GM18861 (cell line): ENCODE measurements around the gene CDKAL1.

Experiments
- ATAC-seq: cut with Tn5 transposase; IDR thresholded peaks from one replicate; pipeline ENCODE4 v1.9.1; 2021; ENCODE audit not compliant: unreplicated experiment

CDKAL1 gene

GRCh38 chr6:21128601-21129000 lies 594.3 kb downstream of the CDKAL1 start:
- no peak for ATAC-seq

GRCh38 chr6:21131406-21131805 lies 597.1 kb downstream of the CDKAL1 start:
- ATAC-seq, result no peak

GRCh38 chr6:21132446-21132845 lies 598.2 kb downstream of the CDKAL1 start:
- no peak for ATAC-seq

GRCh38 chr6:21132856-21133838 lies 598.9 kb downstream of the CDKAL1 start:
- ATAC-seq, result no peak

GRCh38 chr6:21133901-21134300 lies 599.6 kb downstream of the CDKAL1 start:
- no peak for ATAC-seq

- no peak for ATAC-seq
These were observed 600.1 kb downstream of the CDKAL1 start for GRCh38 chr6:21134356-21134755.

GRCh38 chr6:21135484-21136013 lies 601.3 kb downstream of the CDKAL1 start:
- no peak for ATAC-seq

GRCh38 chr6:21137700-21138335 lies 603.6 kb downstream of the CDKAL1 start:
- ATAC-seq, result no peak

GRCh38 chr6:21138336-21139069 lies 604.2 kb downstream of the CDKAL1 start:
- ATAC-seq, result no peak

- no peak for ATAC-seq
These were observed 606.7 kb downstream of the CDKAL1 start for GRCh38 chr6:21140966-21141365.

- no peak for ATAC-seq
These were observed 607.5 kb downstream of the CDKAL1 start for GRCh38 chr6:21141616-21142303.

- ATAC-seq, result no peak
These were observed 608.5 kb downstream of the CDKAL1 start for GRCh38 chr6:21142741-21143140.

GRCh38 chr6:21143645-21144044 lies 609.4 kb downstream of the CDKAL1 start:
- ATAC-seq, result no peak

- no peak for ATAC-seq
These were observed 610.7 kb downstream of the CDKAL1 start for GRCh38 chr6:21144928-21145327.

- ATAC-seq, result no peak
These were observed 613.7 kb downstream of the CDKAL1 start for GRCh38 chr6:21147995-21148394.

- ATAC-seq, result no peak
These were observed 615.2 kb downstream of the CDKAL1 start for GRCh38 chr6:21149470-21149869.

GRCh38 chr6:21150667-21151066 lies 616.4 kb downstream of the CDKAL1 start:
- no peak for ATAC-seq

GRCh38 chr6:21151119-21151518 lies 616.9 kb downstream of the CDKAL1 start:
- no peak for ATAC-seq

GRCh38 chr6:21151530-21151929 lies 617.3 kb downstream of the CDKAL1 start:
- ATAC-seq, result no peak

- peak; percentile 61 for ATAC-seq
These were observed 623.1 kb downstream of the CDKAL1 start for GRCh38 chr6:21157186-21157929.
